Measurements from ENCODE around the gene NANOS2. TPM values are rescaled to one million over a fixed set of nuclear protein-coding genes. Genes with fewer than 3 reads are reported as not detected.
"Not testable (repeated sequence)": the region's sequence is repeated elsewhere in the genome, so short reads cannot be mapped to it uniquely, and the experiment has no call there.

Gene NANOS2
- total RNA-seq, 6 experiments from 2014 or later: not detected

DNA sequence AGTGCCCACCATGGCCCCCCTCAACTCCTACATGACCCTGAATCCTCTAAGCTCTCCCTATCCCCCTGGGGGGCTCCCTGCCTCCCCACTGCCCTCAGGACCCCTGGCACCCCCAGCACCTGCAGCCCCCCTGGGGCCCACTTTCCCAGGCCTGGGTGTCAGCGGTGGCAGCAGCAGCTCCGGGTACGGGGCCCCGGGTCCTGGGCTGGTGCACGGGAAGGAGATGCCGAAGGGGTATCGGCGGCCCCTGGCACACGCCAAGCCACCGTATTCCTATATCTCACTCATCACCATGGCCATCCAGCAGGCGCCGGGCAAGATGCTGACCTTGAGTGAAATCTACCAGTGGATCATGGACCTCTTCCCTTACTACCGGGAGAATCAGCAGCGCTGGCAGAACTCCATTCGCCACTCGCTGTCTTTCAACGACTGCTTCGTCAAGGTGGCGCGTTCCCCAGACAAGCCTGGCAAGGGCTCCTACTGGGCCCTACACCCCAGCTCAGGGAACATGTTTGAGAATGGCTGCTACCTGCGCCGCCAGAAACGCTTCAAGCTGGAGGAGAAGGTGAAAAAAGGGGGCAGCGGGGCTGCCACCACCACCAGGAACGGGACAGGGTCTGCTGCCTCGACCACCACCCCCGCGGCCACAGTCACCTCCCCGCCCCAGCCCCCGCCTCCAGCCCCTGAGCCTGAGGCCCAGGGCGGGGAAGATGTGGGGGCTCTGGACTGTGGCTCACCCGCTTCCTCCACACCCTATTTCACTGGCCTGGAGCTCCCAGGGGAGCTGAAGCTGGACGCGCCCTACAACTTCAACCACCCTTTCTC lies 42.3 kb downstream of the NANOS2 start:
- intact Hi-C loops (cut with DNase I): no loop called here
- Histone ChIP-seq H3K27me3 (no peaks in the 10 kb centered on the region), H3K9me3 (no peaks in the 10 kb centered on the region), H3K36me3 (peaks cover 0 to 2% (median 0%) of the 10 kb centered on the region in 4 donors), H3K27ac (peak overlapping the region in 1 of 3 donors; percentile 91), H3K4me3 (no peak overlapping the region), H3K4me1 (peaks cover 0 to 48% (median 16%) of the 10 kb centered on the region in 4 donors)
- no peak for ATAC-seq
- no peak for TF ChIP-seq POLR2A (IDR thresholded peaks at IDR 0.05)
- TF ChIP-seq, protein P1, sequence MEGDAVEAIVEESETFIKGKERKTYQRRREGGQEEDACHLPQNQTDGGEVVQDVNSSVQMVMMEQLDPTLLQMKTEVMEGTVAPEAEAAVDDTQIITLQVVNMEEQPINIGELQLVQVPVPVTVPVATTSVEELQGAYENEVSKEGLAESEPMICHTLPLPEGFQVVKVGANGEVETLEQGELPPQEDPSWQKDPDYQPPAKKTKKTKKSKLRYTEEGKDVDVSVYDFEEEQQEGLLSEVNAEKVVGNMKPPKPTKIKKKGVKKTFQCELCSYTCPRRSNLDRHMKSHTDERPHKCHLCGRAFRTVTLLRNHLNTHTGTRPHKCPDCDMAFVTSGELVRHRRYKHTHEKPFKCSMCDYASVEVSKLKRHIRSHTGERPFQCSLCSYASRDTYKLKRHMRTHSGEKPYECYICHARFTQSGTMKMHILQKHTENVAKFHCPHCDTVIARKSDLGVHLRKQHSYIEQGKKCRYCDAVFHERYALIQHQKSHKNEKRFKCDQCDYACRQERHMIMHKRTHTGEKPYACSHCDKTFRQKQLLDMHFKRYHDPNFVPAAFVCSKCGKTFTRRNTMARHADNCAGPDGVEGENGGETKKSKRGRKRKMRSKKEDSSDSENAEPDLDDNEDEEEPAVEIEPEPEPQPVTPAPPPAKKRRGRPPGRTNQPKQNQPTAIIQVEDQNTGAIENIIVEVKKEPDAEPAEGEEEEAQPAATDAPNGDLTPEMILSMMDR (IDR thresholded peaks at IDR 0.05): no peak
- 17% methylated on average over 3 of the region's 34 CpGs for WGBS (ENCODE audit: insufficient coverage, low coverage, low lambda C conversion rate, missing lambda C conversion rate)
- DNase-seq: no peak

DNA sequence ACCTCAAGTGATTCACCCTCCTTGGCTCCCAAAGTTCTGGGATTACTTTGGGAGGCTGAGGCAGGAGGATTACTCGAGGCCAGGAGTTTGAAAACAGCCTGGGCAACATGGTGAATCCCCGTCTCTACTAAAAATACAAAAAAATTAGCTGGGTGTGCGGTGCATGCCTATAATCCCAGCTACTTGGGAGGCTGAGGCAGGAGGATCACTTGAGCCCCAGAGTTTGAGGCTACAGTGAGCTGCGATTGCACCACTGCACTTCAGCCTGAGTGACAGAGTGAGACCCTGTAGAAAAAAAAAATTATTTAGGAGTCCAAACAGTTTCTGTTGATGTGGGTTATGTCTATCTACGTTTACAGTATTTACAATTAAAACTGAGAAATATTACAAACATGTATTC lies 43.8 kb downstream of the NANOS2 start:
- Histone ChIP-seq H3K27ac (no peak overlapping the region), H3K27me3 (no peaks in the 10 kb centered on the region), H3K9me3 (no peaks in the 10 kb centered on the region), H3K4me3 (no peak overlapping the region), H3K36me3 (peaks cover 0 to 2% (median 0%) of the 10 kb centered on the region in 4 donors), H3K4me1 (peaks cover 0 to 46% (median 17%) of the 10 kb centered on the region in 4 donors)
- no peak for ATAC-seq
- 65% methylated on average over 5 of the region's 5 CpGs for WGBS (ENCODE audit: insufficient coverage, low coverage, low lambda C conversion rate, missing lambda C conversion rate)
- TF ChIP-seq POLR2A (IDR thresholded peaks at IDR 0.05): no peak
- TF ChIP-seq, protein P1 (IDR thresholded peaks at IDR 0.05): no peak
- no peak for DNase-seq
- intact Hi-C loops (cut with DNase I): no loop called here

DNA sequence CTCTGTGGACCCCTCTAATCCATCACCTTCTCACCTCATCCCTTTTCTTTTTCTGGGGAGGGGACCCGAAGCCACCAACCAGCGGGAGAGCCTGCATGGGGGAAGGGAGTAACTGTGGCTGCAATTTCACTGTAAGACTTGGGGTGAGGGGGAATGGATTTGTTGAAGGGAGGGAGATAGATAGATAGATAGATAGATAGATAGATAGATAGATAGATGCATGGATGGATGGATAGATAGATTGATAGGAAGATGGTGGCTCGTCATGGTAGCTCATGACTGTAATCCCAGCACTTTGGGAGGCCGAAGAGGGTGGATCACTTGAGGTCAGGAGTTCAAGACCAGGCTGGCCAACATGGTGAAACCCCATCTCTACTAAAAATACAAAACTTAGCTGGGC lies 47.3 kb downstream of the NANOS2 start:
- WGBS (ENCODE audit: insufficient coverage, low coverage, low lambda C conversion rate, missing lambda C conversion rate): 38% methylated on average over 4 of the region's 4 CpGs
- Histone ChIP-seq H3K4me3 (peak overlapping the region in 1 of 3 donors; percentile 98), H3K4me1 (peaks cover 0 to 17% (median 3%) of the 10 kb centered on the region in 4 donors)
- intact Hi-C loops (cut with DNase I); H3K27me3 ChIP-seq; ATAC-seq; H3K27ac ChIP-seq; DNase-seq; H3K36me3 ChIP-seq; H3K9me3 ChIP-seq: not testable (repeated sequence)

DNA sequence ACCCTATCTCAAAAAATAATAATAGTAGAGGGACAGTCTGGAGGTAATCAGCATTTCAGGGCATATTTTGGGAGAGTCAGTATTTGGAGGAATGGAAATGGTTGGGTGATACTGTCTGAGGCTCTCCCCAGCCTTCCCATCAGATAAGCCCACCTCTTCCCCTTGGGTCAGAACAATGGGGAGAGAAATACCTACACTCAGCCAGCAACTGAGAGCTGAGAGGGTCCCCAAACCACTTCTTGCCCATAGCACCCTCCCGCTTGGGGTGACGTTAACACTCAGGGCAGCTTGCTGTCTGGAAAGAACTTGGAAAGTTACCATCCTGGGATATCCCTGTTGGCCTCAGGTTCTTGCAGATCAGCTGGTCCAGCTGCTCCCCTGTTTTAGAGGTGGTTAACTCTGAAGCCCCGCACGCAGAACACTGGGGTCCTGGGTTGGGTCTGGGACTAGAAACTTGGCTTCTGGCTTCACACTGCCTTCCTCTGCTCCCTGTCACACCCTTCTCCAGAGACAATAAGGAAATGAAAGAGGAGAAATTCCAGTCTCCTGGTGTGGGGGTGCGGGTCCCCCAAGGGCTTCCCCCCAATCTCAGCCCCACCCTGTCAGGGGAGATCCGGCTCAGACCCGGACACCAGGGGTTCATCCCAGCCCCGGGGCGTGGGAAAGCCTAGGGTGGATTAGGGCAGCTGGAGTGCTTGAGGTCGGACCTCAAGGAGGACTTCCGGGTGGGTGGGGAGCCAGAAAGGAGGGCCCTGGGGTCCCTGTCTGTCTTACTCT lies 48.0 kb downstream of the NANOS2 start:
- intact Hi-C loops (cut with DNase I): no loop called here
- Histone ChIP-seq H3K27ac (peak overlapping the region; percentile 23 to 62 (median 28)), H3K27me3 (no peaks in the 10 kb centered on the region), H3K36me3 (no peaks in the 10 kb centered on the region), H3K9me3 (no peaks in the 10 kb centered on the region), H3K4me3 (peak overlapping the region; percentile 82 to 98 (median 92)), H3K4me1 (peaks cover 0 to 20% (median 6%) of the 10 kb centered on the region in 4 donors)
- no peak for TF ChIP-seq POLR2A (IDR thresholded peaks at IDR 0.05)
- TF ChIP-seq, protein P1 (IDR thresholded peaks at IDR 0.05): no peak
- ATAC-seq (no peak), DNase-seq (no peak)
- WGBS (ENCODE audit: insufficient coverage, low coverage, low lambda C conversion rate, missing lambda C conversion rate): 24% methylated on average over 7 of the region's 11 CpGs

Measured in right lobe of liver (tissue), 6 donors.